ENCODE measurements around the gene KCNJ9.

DNA sequence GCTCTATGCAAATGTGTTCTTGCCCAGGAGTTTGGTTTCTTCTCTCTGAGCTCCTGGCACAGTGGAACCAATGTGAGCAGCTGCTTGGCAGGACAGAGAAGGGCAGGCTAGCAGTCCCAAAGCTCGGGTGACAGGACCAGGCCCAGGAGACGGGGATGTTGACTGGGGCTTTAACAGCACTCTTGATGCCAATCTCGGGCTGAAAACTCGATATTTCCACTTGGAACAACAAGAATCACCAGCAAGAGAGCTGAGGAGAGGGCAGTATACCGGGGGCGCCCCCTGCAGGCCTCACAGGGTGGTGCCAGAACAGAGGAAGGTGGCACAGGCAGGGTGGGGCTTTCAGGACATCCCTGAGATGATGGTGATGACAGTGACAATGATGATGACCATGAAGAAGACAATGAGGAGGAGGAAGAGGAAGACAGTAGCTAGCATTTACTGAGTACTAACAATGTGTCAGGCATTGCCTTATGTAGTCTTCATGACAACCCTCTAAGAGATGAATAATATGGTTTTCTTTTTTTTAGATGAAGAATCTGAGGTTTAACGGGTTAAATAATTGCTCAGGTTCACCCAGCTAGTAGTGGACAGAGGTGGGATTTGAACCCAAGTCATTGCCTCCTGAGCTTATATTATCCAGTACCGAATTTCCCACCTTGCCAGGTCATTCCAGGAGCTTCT lies 2.7 kb upstream of the KCNJ9 start:
- TF ChIP-seq, protein P1, sequence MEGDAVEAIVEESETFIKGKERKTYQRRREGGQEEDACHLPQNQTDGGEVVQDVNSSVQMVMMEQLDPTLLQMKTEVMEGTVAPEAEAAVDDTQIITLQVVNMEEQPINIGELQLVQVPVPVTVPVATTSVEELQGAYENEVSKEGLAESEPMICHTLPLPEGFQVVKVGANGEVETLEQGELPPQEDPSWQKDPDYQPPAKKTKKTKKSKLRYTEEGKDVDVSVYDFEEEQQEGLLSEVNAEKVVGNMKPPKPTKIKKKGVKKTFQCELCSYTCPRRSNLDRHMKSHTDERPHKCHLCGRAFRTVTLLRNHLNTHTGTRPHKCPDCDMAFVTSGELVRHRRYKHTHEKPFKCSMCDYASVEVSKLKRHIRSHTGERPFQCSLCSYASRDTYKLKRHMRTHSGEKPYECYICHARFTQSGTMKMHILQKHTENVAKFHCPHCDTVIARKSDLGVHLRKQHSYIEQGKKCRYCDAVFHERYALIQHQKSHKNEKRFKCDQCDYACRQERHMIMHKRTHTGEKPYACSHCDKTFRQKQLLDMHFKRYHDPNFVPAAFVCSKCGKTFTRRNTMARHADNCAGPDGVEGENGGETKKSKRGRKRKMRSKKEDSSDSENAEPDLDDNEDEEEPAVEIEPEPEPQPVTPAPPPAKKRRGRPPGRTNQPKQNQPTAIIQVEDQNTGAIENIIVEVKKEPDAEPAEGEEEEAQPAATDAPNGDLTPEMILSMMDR (IDR thresholded peaks at IDR 0.05; ENCODE audit: low read length) = peak; percentile 100
- TF ChIP-seq EZH2 (optimal IDR thresholded peaks at IDR 0.05; ENCODE audit: low read depth, low read length) = no peak
